CD4-positive, alpha-beta T cell (primary cell): ENCODE results near the gene EPC2. TPM values are rescaled to one million over a fixed set of nuclear protein-coding genes. Genes with fewer than 3 reads are reported as not detected.

Experiments used
- ATAC-seq: fragments of 200-7000 bp; cut with Tn5 transposase; one replicate; pipeline ENCODE4 v1.10.0; 2022; ENCODE audit warnings: mild to moderate bottlenecking; ENCODE audit not compliant: poor library complexity
- CTCF ChIA-PET: fragments of 350-600 bp; sonication (Branson Sonifier 250); formaldehyde crosslinking; loops from one replicate; lab custom pipeline; 2021; ENCODE audit warnings: antibody characterized with exemption, inconsistent platforms; lab: Charles Lee
- POLR2A ChIA-PET: fragments of 350-600 bp; sonication (Branson Sonifier 250); formaldehyde crosslinking; loops from one replicate; lab custom pipeline; 2021; ENCODE audit warnings: antibody characterized with exemption, inconsistent platforms; lab: Charles Lee
- DNase-seq, 14 experiments: peaks; one replicate each; pipeline ENCODE4 v3.0.0-alpha.2; 2013 to 2020; ENCODE audit warnings: mixed read lengths in 2 of 14
- H3K27ac ChIP-seq, 2 donors: one replicate each; pipeline versions ENCODE4 v1.5.1 to v1.7.0; 2013; ENCODE audit warnings: low read length in 2 of 2, low read depth in 1 of 2, mild to moderate bottlenecking in 1 of 2
- H3K27me3 ChIP-seq, 2 experiments: 1 replicate in 1 of 2; 2 replicates in 1 of 2; pipeline versions ENCODE4 v1.6.1 to v1.7.0; 2013; ENCODE audit warnings: low read length in 2 of 2, control low read depth in 1 of 2, mild to moderate bottlenecking in 1 of 2, moderate library complexity in 1 of 2; ENCODE audit not compliant: insufficient read depth in 2 of 2, control insufficient read depth in 1 of 2
- H3K36me3 ChIP-seq: one replicate; pipeline ENCODE4 v1.6.1; 2013; ENCODE audit warnings: low read length, control low read depth; ENCODE audit not compliant: insufficient read depth
- H3K4me1 ChIP-seq: one replicate; pipeline ENCODE4 v1.6.1; 2013; ENCODE audit warnings: low read length, control low read depth; ENCODE audit not compliant: insufficient read depth
- H3K4me3 ChIP-seq: one replicate; pipeline ENCODE4 v1.5.1; 2013; ENCODE audit warnings: mild to moderate bottlenecking, low read length, moderate library complexity
- H3K9me3 ChIP-seq, 2 experiments: 1 replicate in 1 of 2; 2 replicates in 1 of 2; pipeline versions ENCODE4 v1.6.1 to v1.7.0; 2013; ENCODE audit warnings: low read length in 2 of 2, mild to moderate bottlenecking in 2 of 2, control low read depth in 1 of 2, moderate library complexity in 1 of 2; ENCODE audit not compliant: control insufficient read depth in 1 of 2, insufficient read depth in 1 of 2
- H3K27ac Mint-ChIP-seq: one replicate; pipeline ENCODE4 v1.8.0; 2020; ENCODE audit warnings: mixed read lengths
- H3K27me3 Mint-ChIP-seq: one replicate; pipeline ENCODE4 v1.8.0; 2021; ENCODE audit warnings: mixed read lengths
- H3K36me3 Mint-ChIP-seq: one replicate; pipeline ENCODE4 v1.8.0; 2021; ENCODE audit warnings: low read depth, mixed read lengths
- H3K4me1 Mint-ChIP-seq: one replicate; pipeline ENCODE4 v1.8.0; 2021; ENCODE audit warnings: low read depth, mixed read lengths
- H3K4me3 Mint-ChIP-seq: one replicate; pipeline ENCODE4 v1.8.0; 2020; ENCODE audit warnings: mild to moderate bottlenecking, mixed read lengths
- H3K9me3 Mint-ChIP-seq: one replicate; pipeline ENCODE4 v1.8.0; 2020; ENCODE audit warnings: mixed read lengths
- CTCF ChIP-seq: fragments of 200-600 bp; IDR thresholded peaks from one replicate; pipeline ENCODE4 v1.8.0; 2022; ENCODE audit warnings: antibody characterized with exemption, mild to moderate bottlenecking
- intact Hi-C, 2 experiments: fragments of 100-400 bp; cut with DNase I in 1 of 2; cut with micrococcal nuclease in 1 of 2; formaldehyde crosslinking; loops; one replicate each; pipeline versions ENCODE4 v1.15.1 to v1.9.0; 2023 to 2025; cut with DNase I, micrococcal nuclease
- total RNA-seq, 174 experiments: library from RNA in 2 of 174; stranded (reverse) in 2 of 174; gene quantifications; one replicate each; pipeline ENCODE4 v1.2.3 and lab custom pipeline; 2021 to 2026

EPC2 gene
- total RNA-seq, 2 experiments from 2014 or later: 79.6 to 85.5 TPM

GRCh38 chr2:148746973-148747372 lies 102.4 kb downstream of the EPC2 start:
- Histone ChIP-seq H3K27me3 (no peaks in the 10 kb centered on the region), H3K4me1 (no peaks in the 10 kb centered on the region), H3K36me3 (peaks cover 21% of the 10 kb centered on the region), H3K27ac (no peak overlapping the region), H3K4me3 (no peak overlapping the region), H3K9me3 (no peaks in the 10 kb centered on the region)
- Mint-ChIP-seq H3K4me3 (no peak overlapping the region), H3K27ac (no peak overlapping the region), H3K36me3 (peaks cover 49% of the 10 kb centered on the region), H3K9me3 (no peaks in the 10 kb centered on the region), H3K4me1 (peaks cover 61% of the 10 kb centered on the region), H3K27me3 (no peaks in the 10 kb centered on the region)
- DNase-seq (no peak), ATAC-seq (no peak)
- CTCF ChIA-PET: no interaction called here
- TF ChIP-seq CTCF: no peak
- POLR2A ChIA-PET: no interaction called here
- intact Hi-C loops: no loop called here

- CTCF ChIA-PET: interaction anchor here (0.8 to 1.7 kb wide), 3 partner anchors 12 to 18 kb away, joined by 3 to 4 read pairs (median 3); no protein-coding TSS in a partner anchor
- Histone ChIP-seq H3K9me3 (no peaks in the 10 kb centered on the region), H3K36me3 (peaks cover 37% of the 10 kb centered on the region), H3K27me3 (no peaks in the 10 kb centered on the region), H3K27ac (no peak overlapping the region), H3K4me1 (no peaks in the 10 kb centered on the region), H3K4me3 (no peak overlapping the region)
- POLR2A ChIA-PET: no interaction called here
- no peaks in the 10 kb centered on the region for H3K27me3 Mint-ChIP-seq
- no peak for TF ChIP-seq CTCF
- H3K27ac Mint-ChIP-seq: no peak overlapping the region
- DNase-seq (no peak), ATAC-seq (no peak)
- no peak overlapping the region for H3K4me3 Mint-ChIP-seq
- H3K4me1 Mint-ChIP-seq: peaks cover 34% of the 10 kb centered on the region
- intact Hi-C loops: no loop called here
- peaks cover 71% of the 10 kb centered on the region for H3K36me3 Mint-ChIP-seq
- H3K9me3 Mint-ChIP-seq: no peaks in the 10 kb centered on the region
Measured at GRCh38 chr2:148751907-148752306, 107.4 kb downstream of the EPC2 start.

- H3K36me3 Mint-ChIP-seq: peaks cover 65% of the 10 kb centered on the region
- no peaks in the 10 kb centered on the region for H3K27me3 ChIP-seq
- DNase-seq (no peak), ATAC-seq (no peak)
- CTCF ChIA-PET: interaction anchor here (1.1 to 1.7 kb wide), 2 partner anchors 11 to 19 kb away, joined by 3 to 4 read pairs; no protein-coding TSS in a partner anchor
- no peaks in the 10 kb centered on the region for H3K27me3 Mint-ChIP-seq
- H3K36me3 ChIP-seq: peaks cover 28% of the 10 kb centered on the region
- no peak overlapping the region for H3K27ac ChIP-seq
- H3K9me3 ChIP-seq: no peaks in the 10 kb centered on the region
- no peak overlapping the region for H3K4me3 Mint-ChIP-seq
- POLR2A ChIA-PET: no interaction called here
- H3K27ac Mint-ChIP-seq: no peak overlapping the region
- intact Hi-C loops: no loop called here
- H3K9me3 Mint-ChIP-seq: no peaks in the 10 kb centered on the region
- peaks cover 24% of the 10 kb centered on the region for H3K4me1 Mint-ChIP-seq
- no peaks in the 10 kb centered on the region for H3K4me1 ChIP-seq
- no peak for TF ChIP-seq CTCF
- H3K4me3 ChIP-seq: no peak overlapping the region
Measured at GRCh38 chr2:148752977-148753376, 108.4 kb downstream of the EPC2 start.
